H1 (cell line): ENCODE measurements around the gene ABCC4. TPM values are rescaled to one million over a fixed set of nuclear protein-coding genes. Genes with fewer than 3 reads are reported as not detected.

ENCODE experiments used
- CTCF ChIA-PET: fragments of 300-600 bp; sonication (Branson Sonifier 250); formaldehyde crosslinking; loops from one replicate; lab custom pipeline; 2021; ENCODE audit not compliant: partially characterized antibody; lab: Charles Lee
- POLR2A ChIA-PET: fragments of 300-600 bp; sonication (Branson Sonifier 250); formaldehyde crosslinking; loops from one replicate; lab custom pipeline; 2021; ENCODE audit warnings: inconsistent platforms; ENCODE audit not compliant: partially characterized antibody; lab: Charles Lee
- DNase-seq, 2 experiments: peaks; one replicate each; pipeline versions ENCODE4 v3.0.0 to v3.0.0-alpha.2; 2010 to 2022; ENCODE audit warnings: low spot score in 2 of 2, low read depth in 1 of 2, mixed read lengths in 1 of 2
- FAIRE-seq: peaks from 2 replicates; lab custom pipeline; 2011; peaks lifted over from hg19 to GRCh38; lab: Jason Lieb, UNC
- H2AFZ ChIP-seq: 2 replicates; pipeline ENCODE4 v1.8.1; 2012; ENCODE audit warnings: low read length, inconsistent platforms
- H2AK5ac ChIP-seq: 2 replicates; pipeline ENCODE4 v1.6.1; 2013; ENCODE audit warnings: low read depth, low read length
- H2BK120ac ChIP-seq: replicated peaks from 2 replicates; pipeline ENCODE3; 2013; ENCODE audit warnings: low read depth, low read length, inconsistent platforms
- H2BK12ac ChIP-seq: 2 replicates; pipeline ENCODE4 v1.6.1; 2013; ENCODE audit warnings: low read depth, low read length
- H2BK15ac ChIP-seq: 2 replicates; pipeline ENCODE4 v1.6.1; 2013; ENCODE audit warnings: low read length
- H2BK20ac ChIP-seq: 2 replicates; pipeline ENCODE4 v1.6.1; 2013; ENCODE audit warnings: low read length
- H2BK5ac ChIP-seq: 2 replicates; pipeline ENCODE4 v1.6.1; 2013; ENCODE audit warnings: low read depth, low read length
- H3K14ac ChIP-seq: 2 replicates; pipeline ENCODE4 v1.6.1; 2013; ENCODE audit warnings: inconsistent platforms; ENCODE audit not compliant: insufficient read length
- H3K18ac ChIP-seq: 2 replicates; pipeline ENCODE4 v1.6.1; 2013; ENCODE audit warnings: low read length; ENCODE audit errors: extremely low read depth
- H3K23ac ChIP-seq: 2 replicates; pipeline ENCODE4 v1.6.1; 2013; ENCODE audit warnings: inconsistent platforms; ENCODE audit not compliant: insufficient read length
- H3K23me2 ChIP-seq: 2 replicates; pipeline ENCODE4 v1.6.1; 2013; ENCODE audit warnings: low read depth, low read length
- H3K27ac ChIP-seq: 2 replicates; pipeline ENCODE4 v1.6.1; 2011; ENCODE audit warnings: low read depth, low read length, inconsistent platforms
- H3K27me3 ChIP-seq, 4 experiments: replicated peaks in 1 of 4; 1 replicate in 1 of 4; 2 replicates in 3 of 4; pipeline versions ENCODE4 v1.6.1 to v1.8.1; 2011 to 2013; ENCODE audit warnings: low read length in 3 of 4, mild to moderate bottlenecking in 3 of 4, inconsistent platforms in 2 of 4, mixed read lengths in 2 of 4, moderate library complexity in 1 of 4; ENCODE audit not compliant: control insufficient read depth in 3 of 4, insufficient read depth in 3 of 4; ENCODE audit errors: extremely low read depth in 1 of 4
- H3K36me3 ChIP-seq, 4 experiments: 2 replicates each; pipeline versions ENCODE4 v1.6.1 to v1.8.1; 2011 to 2013; ENCODE audit warnings: mild to moderate bottlenecking in 4 of 4, low read length in 3 of 4, moderate library complexity in 2 of 4, control low read depth in 1 of 4, inconsistent platforms in 1 of 4; ENCODE audit not compliant: insufficient read depth in 4 of 4, control insufficient read depth in 2 of 4
- H3K4ac ChIP-seq: replicated peaks from 2 replicates; pipeline ENCODE3; 2013; ENCODE audit warnings: low read length, low read depth, mixed read lengths, inconsistent platforms; ENCODE audit not compliant: insufficient read length
- H3K4me1 ChIP-seq, 4 experiments: replicated peaks in 1 of 4; 1 replicate in 1 of 4; 2 replicates in 3 of 4; pipeline versions ENCODE4 v1.6.1 to v1.8.1; 2011 to 2013; ENCODE audit warnings: low read length in 3 of 4, inconsistent platforms in 2 of 4, mixed read lengths in 1 of 4; ENCODE audit not compliant: insufficient read depth in 4 of 4, control insufficient read depth in 3 of 4
- H3K4me2 ChIP-seq, 2 experiments: 2 replicates each; pipeline versions ENCODE4 v1.6.1 to v1.8.1; 2011 to 2013; ENCODE audit warnings: low read depth in 2 of 2, low read length in 2 of 2, control low read depth in 1 of 2, inconsistent platforms in 1 of 2, mild to moderate bottlenecking in 1 of 2; ENCODE audit not compliant: insufficient read depth in 1 of 2
- H3K4me3 ChIP-seq, 4 experiments: fragments of 200-600, 300-600 bp in 1 of 4; sonication (generic), shearing (Covaris generic), sonication (Bioruptor Twin) in 1 of 4; 2 replicates each; pipeline versions ENCODE4 v1.5.1 to v1.8.1; 2011 to 2016; ENCODE audit warnings: low read length in 4 of 4, low read depth in 3 of 4, control low read depth in 2 of 4, inconsistent platforms in 2 of 4, mild to moderate bottlenecking in 2 of 4, mixed read lengths in 1 of 4, moderate library complexity in 1 of 4; ENCODE audit not compliant: insufficient read depth in 2 of 4; ENCODE audit errors: extremely low read depth in 1 of 4
- H3K56ac ChIP-seq: replicated peaks from 2 replicates; pipeline ENCODE3; 2013; ENCODE audit warnings: low read depth, mild to moderate bottlenecking, mixed read lengths, low read length, inconsistent platforms; ENCODE audit not compliant: insufficient read length
- H3K79me1 ChIP-seq: 2 replicates; pipeline ENCODE4 v1.6.1; 2013; ENCODE audit warnings: low read depth, low read length, control low read depth
- H3K79me2 ChIP-seq, 2 experiments: 2 replicates each; pipeline versions ENCODE4 v1.6.1 to v1.8.1; 2012 to 2013; ENCODE audit warnings: low read length in 2 of 2, mild to moderate bottlenecking in 2 of 2, inconsistent platforms in 1 of 2; ENCODE audit not compliant: insufficient read depth in 2 of 2, control insufficient read depth in 1 of 2
- H3K9ac ChIP-seq, 4 experiments: replicated peaks in 1 of 4; 1 replicate in 1 of 4; 2 replicates in 3 of 4; pipeline versions ENCODE4 v1.6.1 to v1.8.1; 2011 to 2013; ENCODE audit warnings: low read depth in 3 of 4, low read length in 3 of 4, control low read depth in 2 of 4, mild to moderate bottlenecking in 2 of 4, moderate library complexity in 2 of 4, inconsistent platforms in 1 of 4; ENCODE audit errors: extremely low read depth in 1 of 4
- H3K9me3 ChIP-seq, 2 experiments: 2 replicates each; pipeline versions ENCODE4 v1.6.1 to v1.8.1; 2012 to 2013; ENCODE audit warnings: mild to moderate bottlenecking in 2 of 2, moderate library complexity in 2 of 2, control low read depth in 1 of 2, inconsistent platforms in 1 of 2, low read depth in 1 of 2, low read length in 1 of 2, mixed read lengths in 1 of 2; ENCODE audit not compliant: insufficient read depth in 2 of 2
- H4K20me1 ChIP-seq, 2 experiments: replicated peaks in 1 of 2; 2 replicates each; pipeline versions ENCODE3 to v1.8.1; 2011 to 2013; ENCODE audit warnings: inconsistent platforms in 2 of 2, low read length in 2 of 2, mild to moderate bottlenecking in 1 of 2; ENCODE audit not compliant: insufficient read depth in 2 of 2, control insufficient read depth in 1 of 2
- H4K5ac ChIP-seq: 2 replicates; pipeline ENCODE4 v1.6.1; 2013; ENCODE audit warnings: low read length, low read depth, mixed read lengths, inconsistent platforms; ENCODE audit not compliant: insufficient read length
- H4K8ac ChIP-seq: 2 replicates; pipeline ENCODE4 v1.8.0; 2013; ENCODE audit warnings: mild to moderate bottlenecking, moderate library complexity, low read length, inconsistent platforms; ENCODE audit not compliant: insufficient read depth; ENCODE audit errors: extremely low read depth
- H4K91ac ChIP-seq: replicated peaks from 2 replicates; pipeline ENCODE3; 2013; ENCODE audit warnings: low read length, mixed read lengths, inconsistent platforms; ENCODE audit not compliant: insufficient read length
- ASH2L ChIP-seq: fragments of 200-600, 300-600 bp; sonication (generic); IDR thresholded peaks from one replicate; pipeline ENCODE4 v1.7.1; 2017; ENCODE audit warnings: low read length
- CBX8 ChIP-seq: fragments of 300-800, 300-1000 bp; sonication (generic); IDR thresholded peaks from 2 replicates; pipeline ENCODE4 v1.7.1; 2016; ENCODE audit warnings: low read depth, low read length, borderline replicate concordance
- CREB1 ChIP-seq: IDR thresholded peaks from 2 replicates; pipeline ENCODE4 v1.6.1; 2012; ENCODE audit warnings: inconsistent platforms
- NRF1 ChIP-seq: IDR thresholded peaks from 2 replicates; pipeline ENCODE4 v1.6.1; 2011; ENCODE audit warnings: mild to moderate bottlenecking, low read depth, low read length, improper control_type of control experiment
- SIRT6 ChIP-seq: IDR thresholded peaks from one replicate; pipeline ENCODE4 v1.7.1; 2012; ENCODE audit warnings: low read length, inconsistent platforms
- SIX5 ChIP-seq: IDR thresholded peaks from 2 replicates; pipeline ENCODE4 v1.6.1; 2011; ENCODE audit warnings: mild to moderate bottlenecking, low read depth, low read length
- SUZ12 ChIP-seq: fragments of 200-600 bp; sonication (generic); IDR thresholded peaks from 2 replicates; pipeline ENCODE4 v1.6.1; 2012; ENCODE audit warnings: mild to moderate bottlenecking, inconsistent platforms, low read length, moderate library complexity, mixed read lengths
- TAF1 ChIP-seq: IDR thresholded peaks from 2 replicates; pipeline ENCODE4 v1.6.1; 2011; ENCODE audit warnings: mild to moderate bottlenecking, low read depth, low read length
- YY1 ChIP-seq: IDR thresholded peaks from 2 replicates; pipeline ENCODE4 v1.6.1; 2011; ENCODE audit warnings: low read depth, mild to moderate bottlenecking, low read length
- WGBS, 2 experiments: shearing (Covaris generic) in 1 of 2; methylation state at CpG; one replicate each; pipeline versions ENCODE4 v1.1.6 to v1.1.7; 2013 to 2015; ENCODE audit warnings: low lambda C conversion rate in 2 of 2, mixed read lengths in 2 of 2, inconsistent platforms in 1 of 2, low coverage in 1 of 2, missing lambda C conversion rate in 1 of 2; ENCODE audit not compliant: insufficient replicate concordance in 2 of 2, insufficient coverage in 1 of 2, insufficient read length in 1 of 2; ENCODE audit errors: extremely low coverage in 1 of 2, missing lambda C conversion rate in 1 of 2; 5-methylcytosine and 5-hydroxymethylcytosine counted together
- polyA plus RNA-seq, 7 experiments: library from polyadenylated mRNA; depleted of rRNA in 3 of 7; stranded (reverse) in 5 of 7; unstranded in 2 of 7; fragments of >200 nt in 5 of 7; fragments of 200-250 nt in 2 of 7; gene quantifications; 1 replicate in 5 of 7; 2 replicates in 1 of 7; 4 replicates in 1 of 7; pipeline versions ENCODE4 v1.2.1 to v1.2.3, GENCODE V29; 2011 to 2013; ENCODE audit warnings: missing spikeins in 2 of 7, mixed read lengths in 2 of 7
- total RNA-seq: library from RNA; stranded (reverse); fragmentation: NEBNext Ultra II Directional; extraction: Animal tissue kit (Norgen Biotek cat#: 25700); gene quantifications from 2 replicates; pipeline ENCODE4 v1.2.1, GENCODE V29; 2021
- TF ChIP-seq, protein P1 (sequence below): IDR thresholded peaks from 2 replicates; pipeline ENCODE4 v1.6.1; 2011; ENCODE audit warnings: low read depth, mild to moderate bottlenecking, low read length; ENCODE audit not compliant: insufficient read depth
- TF ChIP-seq, protein P2 (sequence below): IDR thresholded peaks from 2 replicates; pipeline ENCODE4 v1.6.1; 2012; ENCODE audit warnings: low read length, inconsistent platforms

Gene ABCC4
- total and polyA plus RNA-seq, 2 of the 8 experiments (the other 6 are each of a cell fraction or from before 2014, with no cell fraction given): 4.0 to 14.1 TPM

DNA sequence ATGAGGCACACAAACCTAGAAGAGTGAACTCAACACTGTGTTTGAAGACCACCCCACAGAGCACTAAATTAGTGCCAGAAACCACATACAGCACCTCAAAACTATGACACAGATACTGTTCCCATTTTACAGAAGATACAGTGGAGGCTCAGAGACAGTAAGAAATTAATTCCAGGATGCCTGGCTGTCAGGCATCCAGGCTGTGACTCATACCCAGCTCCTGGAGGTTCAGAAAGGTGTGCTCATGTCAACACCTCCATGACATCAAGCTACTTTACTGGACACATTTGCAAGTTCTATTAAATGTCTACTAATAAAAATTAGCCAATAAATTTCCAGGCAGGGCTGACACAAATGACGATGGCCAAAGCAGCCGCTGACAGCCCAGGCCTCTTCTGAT lies 176.3 kb downstream of the ABCC4 start:
- no peak overlapping the region for H2BK5ac ChIP-seq
- H3K4ac ChIP-seq: no peak overlapping the region
- no peak overlapping the region for H2BK120ac ChIP-seq
- no peak overlapping the region for H4K8ac ChIP-seq
- no peak overlapping the region for H3K9ac ChIP-seq
- 100% methylated on average over 2 of the region's 2 CpGs; no CpG with 5 or more reads in 1 of the 2 experiments for WGBS, 2 experiments
- no peaks in the 10 kb centered on the region for H3K79me1 ChIP-seq
- H3K27me3 ChIP-seq: no peaks in the 10 kb centered on the region
- H3K18ac ChIP-seq: no peak overlapping the region
- no peaks in the 10 kb centered on the region for H3K9me3 ChIP-seq
- FAIRE-seq: no peak
- H3K4me1 ChIP-seq: no peaks in the 10 kb centered on the region
- no peaks in the 10 kb centered on the region for H3K36me3 ChIP-seq
- H3K27ac ChIP-seq: no peak overlapping the region
- no peak overlapping the region for H2AFZ ChIP-seq
- no peaks in the 10 kb centered on the region for H3K23me2 ChIP-seq
- TF ChIP-seq YY1: no peak
- TF ChIP-seq CREB1: no peak
- TF ChIP-seq CBX8: no peak
- TF ChIP-seq NRF1: no peak
- TF ChIP-seq SIRT6: no peak
- TF ChIP-seq, protein P1, sequence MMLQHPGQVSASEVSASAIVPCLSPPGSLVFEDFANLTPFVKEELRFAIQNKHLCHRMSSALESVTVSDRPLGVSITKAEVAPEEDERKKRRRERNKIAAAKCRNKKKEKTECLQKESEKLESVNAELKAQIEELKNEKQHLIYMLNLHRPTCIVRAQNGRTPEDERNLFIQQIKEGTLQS: no peak
- TF ChIP-seq SIX5: no peak
- TF ChIP-seq SUZ12: no peak
- no peak for TF ChIP-seq ASH2L
- no peak for TF ChIP-seq TAF1
- TF ChIP-seq, protein P2, sequence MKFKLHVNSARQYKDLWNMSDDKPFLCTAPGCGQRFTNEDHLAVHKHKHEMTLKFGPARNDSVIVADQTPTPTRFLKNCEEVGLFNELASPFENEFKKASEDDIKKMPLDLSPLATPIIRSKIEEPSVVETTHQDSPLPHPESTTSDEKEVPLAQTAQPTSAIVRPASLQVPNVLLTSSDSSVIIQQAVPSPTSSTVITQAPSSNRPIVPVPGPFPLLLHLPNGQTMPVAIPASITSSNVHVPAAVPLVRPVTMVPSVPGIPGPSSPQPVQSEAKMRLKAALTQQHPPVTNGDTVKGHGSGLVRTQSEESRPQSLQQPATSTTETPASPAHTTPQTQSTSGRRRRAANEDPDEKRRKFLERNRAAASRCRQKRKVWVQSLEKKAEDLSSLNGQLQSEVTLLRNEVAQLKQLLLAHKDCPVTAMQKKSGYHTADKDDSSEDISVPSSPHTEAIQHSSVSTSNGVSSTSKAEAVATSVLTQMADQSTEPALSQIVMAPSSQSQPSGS: no peak
- H4K5ac ChIP-seq: no peak overlapping the region
- no peak overlapping the region for H3K23ac ChIP-seq
- ChIA-PET POLR2A (no interaction called here), CTCF (interaction anchor here (0.7 kb wide), 1 partner anchor 8 kb away, joined by 3 read pairs; no protein-coding TSS in a partner anchor)
- H3K56ac ChIP-seq: no peak overlapping the region
- H2BK20ac ChIP-seq: no peak overlapping the region
- DNase-seq: no peak
- H3K79me2 ChIP-seq: no peaks in the 10 kb centered on the region
- H2BK15ac ChIP-seq: no peak overlapping the region
- H2BK12ac ChIP-seq: no peak overlapping the region
- H3K14ac ChIP-seq: no peak overlapping the region
- no peak overlapping the region for H3K4me3 ChIP-seq
- H2AK5ac ChIP-seq: no peak overlapping the region
- H4K91ac ChIP-seq: no peak overlapping the region
- H4K20me1 ChIP-seq: no peaks in the 10 kb centered on the region
- H3K4me2 ChIP-seq: no peak overlapping the region
